ENCODE results near the gene REC8. TPM values are rescaled to one million over a fixed set of nuclear protein-coding genes. Genes with fewer than 3 reads are reported as not detected.
A peak's percentile ranks its signal among the peaks of the same experiment; 100 is the strongest.

Gene REC8
- total and polyA plus RNA-seq, 2 of the 13 experiments (the other 11 are each of a cell fraction or from before 2014, with no cell fraction given), result 3.4 to 14.7 TPM

DNA sequence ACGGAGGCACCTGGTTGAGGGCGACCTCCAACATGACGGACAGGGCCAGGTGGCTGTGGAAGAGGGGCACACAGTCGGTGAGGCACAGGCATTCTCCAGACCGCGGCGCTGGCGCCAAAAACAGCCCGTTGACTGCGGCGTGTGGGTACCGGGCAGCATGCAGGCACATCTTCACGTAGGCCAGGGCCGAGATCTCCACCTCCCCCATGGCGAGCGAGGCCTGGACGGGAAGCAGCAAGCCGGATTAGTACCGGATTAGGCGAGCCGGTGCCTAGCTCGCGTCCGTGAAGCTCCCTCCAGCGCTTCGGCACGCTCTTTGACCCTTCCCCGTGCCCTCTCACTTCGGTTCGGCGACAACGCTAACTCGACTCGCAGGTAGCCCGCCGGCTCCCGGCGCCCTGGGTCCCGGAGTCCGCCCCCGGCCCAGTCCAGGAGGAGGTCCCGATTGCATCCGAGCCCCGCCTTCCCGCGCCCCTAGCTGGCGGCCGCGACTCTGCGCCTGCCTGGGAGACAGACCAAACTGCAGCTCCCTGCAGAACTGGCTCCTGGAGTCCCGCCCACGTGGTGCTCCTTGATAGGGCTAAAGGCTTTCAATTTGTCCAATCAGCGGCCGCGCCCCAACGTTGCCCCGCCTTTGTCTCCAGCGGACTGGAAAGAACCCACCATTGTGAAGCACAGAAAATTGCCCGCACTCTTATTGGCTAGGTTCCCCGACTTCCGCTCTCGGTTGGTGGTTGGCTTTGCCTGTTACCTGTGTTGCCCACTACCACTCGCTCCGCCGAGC lies 30.6 kb upstream of the REC8 start, which contains the start of gene EMC9 (continued):
- TF ChIP-seq, protein P1, sequence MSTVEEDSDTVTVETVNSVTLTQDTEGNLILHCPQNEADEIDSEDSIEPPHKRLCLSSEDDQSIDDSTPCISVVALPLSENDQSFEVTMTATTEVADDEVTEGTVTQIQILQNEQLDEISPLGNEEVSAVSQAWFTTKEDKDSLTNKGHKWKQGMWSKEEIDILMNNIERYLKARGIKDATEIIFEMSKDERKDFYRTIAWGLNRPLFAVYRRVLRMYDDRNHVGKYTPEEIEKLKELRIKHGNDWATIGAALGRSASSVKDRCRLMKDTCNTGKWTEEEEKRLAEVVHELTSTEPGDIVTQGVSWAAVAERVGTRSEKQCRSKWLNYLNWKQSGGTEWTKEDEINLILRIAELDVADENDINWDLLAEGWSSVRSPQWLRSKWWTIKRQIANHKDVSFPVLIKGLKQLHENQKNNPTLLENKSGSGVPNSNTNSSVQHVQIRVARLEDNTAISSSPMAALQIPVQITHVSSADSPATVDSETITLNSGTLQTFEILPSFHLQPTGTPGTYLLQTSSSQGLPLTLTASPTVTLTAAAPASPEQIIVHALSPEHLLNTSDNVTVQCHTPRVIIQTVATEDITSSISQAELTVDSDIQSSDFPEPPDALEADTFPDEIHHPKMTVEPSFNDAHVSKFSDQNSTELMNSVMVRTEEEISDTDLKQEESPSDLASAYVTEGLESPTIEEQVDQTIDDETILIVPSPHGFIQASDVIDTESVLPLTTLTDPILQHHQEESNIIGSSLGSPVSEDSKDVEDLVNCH (CRISPR knock-in tag; IDR thresholded peaks at IDR 0.05), result peak; percentile 97; the same call in 1 of the 2 replicates
- TF ChIP-seq, protein P2, sequence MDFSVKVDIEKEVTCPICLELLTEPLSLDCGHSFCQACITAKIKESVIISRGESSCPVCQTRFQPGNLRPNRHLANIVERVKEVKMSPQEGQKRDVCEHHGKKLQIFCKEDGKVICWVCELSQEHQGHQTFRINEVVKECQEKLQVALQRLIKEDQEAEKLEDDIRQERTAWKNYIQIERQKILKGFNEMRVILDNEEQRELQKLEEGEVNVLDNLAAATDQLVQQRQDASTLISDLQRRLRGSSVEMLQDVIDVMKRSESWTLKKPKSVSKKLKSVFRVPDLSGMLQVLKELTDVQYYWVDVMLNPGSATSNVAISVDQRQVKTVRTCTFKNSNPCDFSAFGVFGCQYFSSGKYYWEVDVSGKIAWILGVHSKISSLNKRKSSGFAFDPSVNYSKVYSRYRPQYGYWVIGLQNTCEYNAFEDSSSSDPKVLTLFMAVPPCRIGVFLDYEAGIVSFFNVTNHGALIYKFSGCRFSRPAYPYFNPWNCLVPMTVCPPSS (IDR thresholded peaks at IDR 0.05), result no peak
- TF ChIP-seq ZFP1 (CRISPR knock-in tag; IDR thresholded peaks at IDR 0.05) (no peak), AHR (CRISPR knock-in tag; IDR thresholded peaks at IDR 0.05) (peak; percentile 89; the same call in 1 of the 2 replicates), PHF5A (CRISPR knock-in tag; IDR thresholded peaks at IDR 0.05; ENCODE audit: low read depth, unreplicated experiment) (peak; percentile 90), ZNF615 (CRISPR knock-in tag; IDR thresholded peaks at IDR 0.05; ENCODE audit: borderline replicate concordance) (no peak), EP300 (IDR thresholded peaks at IDR 0.05; ENCODE audit: low read depth in 2 of 2, low read length in 2 of 2) (peak in 1 of 2 experiments; percentile 70; a peak in 2 of 4 replicates), EP300 (CRISPR knock-in tag; IDR thresholded peaks at IDR 0.05; ENCODE audit: borderline replicate concordance) (no peak; the same call in 1 of the 2 replicates), KMT2A (CRISPR knock-in tag; IDR thresholded peaks at IDR 0.05) (peak; percentile 70), ARNTL (CRISPR knock-in tag; IDR thresholded peaks at IDR 0.05) (peak; percentile 74), CBFB (CRISPR knock-in tag; IDR thresholded peaks at IDR 0.05) (peak; percentile 88), ATAD3A (CRISPR knock-in tag; IDR thresholded peaks at IDR 0.05) (no peak; the same call in 1 of the 2 replicates), PRDM4 (CRISPR knock-in tag; IDR thresholded peaks at IDR 0.05; ENCODE audit: borderline replicate concordance) (no peak), TBP (CRISPR knock-in tag; IDR thresholded peaks at IDR 0.05) (no peak), NFE2L2 (IDR thresholded peaks at IDR 0.05; ENCODE audit: low read length) (no peak), ZNF564 (CRISPR knock-in tag; IDR thresholded peaks at IDR 0.05) (no peak)
- TF ChIP-seq, protein P3, sequence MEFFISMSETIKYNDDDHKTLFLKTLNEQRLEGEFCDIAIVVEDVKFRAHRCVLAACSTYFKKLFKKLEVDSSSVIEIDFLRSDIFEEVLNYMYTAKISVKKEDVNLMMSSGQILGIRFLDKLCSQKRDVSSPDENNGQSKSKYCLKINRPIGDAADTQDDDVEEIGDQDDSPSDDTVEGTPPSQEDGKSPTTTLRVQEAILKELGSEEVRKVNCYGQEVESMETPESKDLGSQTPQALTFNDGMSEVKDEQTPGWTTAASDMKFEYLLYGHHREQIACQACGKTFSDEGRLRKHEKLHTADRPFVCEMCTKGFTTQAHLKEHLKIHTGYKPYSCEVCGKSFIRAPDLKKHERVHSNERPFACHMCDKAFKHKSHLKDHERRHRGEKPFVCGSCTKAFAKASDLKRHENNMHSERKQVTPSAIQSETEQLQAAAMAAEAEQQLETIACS (CRISPR knock-in tag; IDR thresholded peaks at IDR 0.05), result peak; percentile 43; the same call in 1 of the 2 replicates
- TF ChIP-seq, protein P4, sequence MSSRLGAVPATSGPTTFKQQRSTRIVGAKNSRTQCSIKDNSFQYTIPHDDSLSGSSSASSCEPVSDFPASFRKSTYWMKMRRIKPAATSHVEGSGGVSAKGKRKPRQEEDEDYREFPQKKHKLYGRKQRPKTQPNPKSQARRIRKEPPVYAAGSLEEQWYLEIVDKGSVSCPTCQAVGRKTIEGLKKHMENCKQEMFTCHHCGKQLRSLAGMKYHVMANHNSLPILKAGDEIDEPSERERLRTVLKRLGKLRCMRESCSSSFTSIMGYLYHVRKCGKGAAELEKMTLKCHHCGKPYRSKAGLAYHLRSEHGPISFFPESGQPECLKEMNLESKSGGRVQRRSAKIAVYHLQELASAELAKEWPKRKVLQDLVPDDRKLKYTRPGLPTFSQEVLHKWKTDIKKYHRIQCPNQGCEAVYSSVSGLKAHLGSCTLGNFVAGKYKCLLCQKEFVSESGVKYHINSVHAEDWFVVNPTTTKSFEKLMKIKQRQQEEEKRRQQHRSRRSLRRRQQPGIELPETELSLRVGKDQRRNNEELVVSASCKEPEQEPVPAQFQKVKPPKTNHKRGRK (CRISPR knock-in tag; IDR thresholded peaks at IDR 0.05), result peak; percentile 85

All from HepG2 (cell line).